ENCODE results near the gene ARHGAP15.

Gene ARHGAP15

DNA sequence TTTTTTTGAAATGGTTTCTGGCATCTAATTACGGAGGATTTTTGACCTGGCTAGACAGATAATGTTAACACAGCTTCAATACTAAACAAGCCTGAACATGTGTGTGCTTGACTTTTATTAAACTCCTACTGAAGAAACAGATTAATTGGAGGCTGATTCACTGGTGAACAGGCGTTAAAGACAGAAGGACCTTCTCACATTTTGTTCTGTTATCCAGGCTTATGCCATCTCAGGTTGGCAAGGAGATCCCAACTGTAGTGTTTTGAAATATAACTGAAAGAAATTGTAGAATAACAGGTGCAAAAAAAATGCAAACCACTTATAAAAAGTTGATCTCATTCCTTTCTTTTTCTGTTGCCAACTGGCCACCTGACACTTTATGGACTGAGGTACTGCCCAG, 269.6 kb downstream of the ARHGAP15 start:
- DNase-seq (ENCODE audit: low read depth in 2 of 2): no peak

DNA sequence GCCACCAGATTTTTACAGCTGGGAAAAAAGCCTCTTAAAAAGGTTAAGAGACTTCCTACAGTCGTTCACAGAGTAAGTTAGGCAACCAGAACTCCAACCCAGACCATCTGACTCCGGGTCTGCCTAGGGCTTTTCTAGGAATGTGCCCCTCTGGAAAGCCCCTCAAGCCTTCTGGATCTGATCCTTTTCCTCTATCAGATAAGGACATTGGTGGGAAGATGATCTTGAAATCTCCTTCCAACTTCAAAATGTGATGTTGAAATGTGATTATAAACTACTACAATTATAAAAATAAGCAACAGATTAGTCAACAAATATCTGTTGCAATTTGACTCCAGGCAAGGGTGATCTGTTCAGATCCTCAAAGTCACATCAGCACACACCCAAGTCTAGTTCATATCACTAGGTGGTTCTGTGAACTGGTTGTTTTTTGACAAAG, 270.4 kb downstream of the ARHGAP15 start:
- no peak for DNase-seq (ENCODE audit: low read depth in 2 of 2)

GRCh38 chr2:143401861-143402260, 272.6 kb downstream of the ARHGAP15 start:
- no peak for DNase-seq (ENCODE audit: low read depth in 2 of 2)

- no peak for DNase-seq (ENCODE audit: low read depth in 2 of 2)
Measured at GRCh38 chr2:143402451-143402850, 273.2 kb downstream of the ARHGAP15 start.

DNA sequence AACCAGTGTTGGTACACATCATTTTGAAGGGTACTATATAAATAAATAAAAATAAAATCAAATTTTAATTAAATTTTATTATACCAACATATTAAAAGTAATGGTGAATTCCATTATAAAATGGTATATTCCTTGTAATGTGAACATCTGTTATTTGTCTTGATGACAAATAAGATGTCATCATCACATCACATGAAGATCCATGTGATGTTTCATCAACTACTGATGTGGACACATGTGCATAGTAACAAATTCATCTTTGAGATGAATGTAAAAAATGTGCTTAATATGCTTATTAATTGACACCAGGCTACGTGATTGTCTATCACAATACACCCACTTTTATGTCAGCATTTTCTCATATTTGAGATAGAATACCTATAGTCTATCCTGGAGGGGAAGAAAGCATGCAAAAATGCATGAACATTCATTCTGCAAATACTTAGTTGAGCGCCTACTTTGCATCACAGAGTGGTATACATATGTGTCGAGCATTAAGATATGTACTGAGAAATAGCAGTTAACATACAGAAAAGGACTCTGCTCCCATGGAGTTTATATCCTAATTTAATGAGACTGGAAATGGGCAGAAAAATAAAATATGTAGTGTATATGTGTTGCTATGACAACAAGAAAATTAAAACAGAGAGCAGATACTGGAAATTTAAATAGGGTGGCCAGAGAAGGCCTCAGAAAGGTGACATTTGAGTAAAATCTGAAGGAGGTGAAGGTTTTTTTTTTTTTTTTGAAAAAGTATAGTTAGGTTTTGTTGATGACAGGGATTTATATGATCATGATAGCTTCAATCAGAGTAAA, 281.1 kb downstream of the ARHGAP15 start:
- DNase-seq (ENCODE audit: low read depth in 2 of 2): no peak

DNA sequence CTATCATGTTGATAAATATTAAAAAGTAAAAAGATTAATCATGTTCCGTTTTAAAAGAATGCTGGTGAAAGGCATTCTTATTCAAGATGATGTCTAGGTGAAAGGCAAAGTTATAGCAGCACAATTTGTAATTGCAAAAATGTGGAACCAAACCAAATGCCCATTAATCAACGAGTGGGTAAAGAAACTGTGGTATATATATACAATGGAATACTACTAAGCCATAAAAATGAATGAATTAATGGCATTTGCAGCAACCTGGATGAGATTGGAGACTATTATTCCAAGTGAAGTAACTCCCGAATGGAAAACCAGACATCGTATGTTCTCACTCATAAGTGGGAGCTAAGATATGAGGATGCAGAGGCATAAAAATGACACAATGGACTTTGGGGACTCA, 286.4 kb downstream of the ARHGAP15 start:
- DNase-seq (ENCODE audit: low read depth in 2 of 2): no peak

DNA sequence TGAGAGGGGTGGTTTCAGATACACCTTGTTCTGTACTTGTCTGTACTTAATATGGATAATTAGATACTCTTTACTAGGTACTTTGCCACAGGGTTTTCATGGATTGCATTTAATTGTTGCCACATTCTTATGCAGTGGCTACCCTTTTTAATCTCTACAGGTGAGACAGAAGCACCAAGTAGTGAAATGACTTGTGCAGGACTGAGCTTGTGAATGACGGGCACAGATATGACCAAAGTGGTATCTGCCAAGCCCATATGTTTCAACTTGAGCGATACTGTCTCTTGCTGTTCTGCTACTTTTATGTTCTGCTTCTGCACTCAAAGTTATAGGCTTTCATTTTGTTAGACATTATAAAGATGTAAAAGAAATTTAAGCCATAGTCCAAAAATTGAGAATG, 288.2 kb downstream of the ARHGAP15 start:
- no peak for DNase-seq (ENCODE audit: low read depth in 2 of 2)

GRCh38 chr2:143420313-143420712, 291.1 kb downstream of the ARHGAP15 start:
- DNase-seq (ENCODE audit: low read depth in 2 of 2): no peak

DNA sequence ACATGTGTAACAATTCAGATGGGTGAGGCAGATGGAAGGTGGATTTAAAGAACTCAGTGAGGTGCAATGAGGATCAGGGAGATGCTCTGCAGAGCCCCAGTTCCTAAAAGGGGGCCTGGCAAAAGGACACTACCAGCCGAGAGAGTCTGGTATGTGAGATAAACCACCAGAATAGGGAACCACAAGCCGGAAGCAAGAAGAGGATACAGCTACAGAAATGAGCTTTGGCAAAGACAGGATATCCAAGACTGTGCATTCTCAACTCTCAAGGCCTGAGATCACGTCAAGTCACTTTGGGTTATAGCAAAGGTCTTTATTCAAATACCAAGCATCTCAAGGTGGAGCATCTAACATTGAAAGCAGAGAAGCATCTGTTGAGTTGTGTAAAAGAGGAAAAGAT, 293.5 kb downstream of the ARHGAP15 start:
- no peak for DNase-seq (ENCODE audit: low read depth in 2 of 2)

DNA sequence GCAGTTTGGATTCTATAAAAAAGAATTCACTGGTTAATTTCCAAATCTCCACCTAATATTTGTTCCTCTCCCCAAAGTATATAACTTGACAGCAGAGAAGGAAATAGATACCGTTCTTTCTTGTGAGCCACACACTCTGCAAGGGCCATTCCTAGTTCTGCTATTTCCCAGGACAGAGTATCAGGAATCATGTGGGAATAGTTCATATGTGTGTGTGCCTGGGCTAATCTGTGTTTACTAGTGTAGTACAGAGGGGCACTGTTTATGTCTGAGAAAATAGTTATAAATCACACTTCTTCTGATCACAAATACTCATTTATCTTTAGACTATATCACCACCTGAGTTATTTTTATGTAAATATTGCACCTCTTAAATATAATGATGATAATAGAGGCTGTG, 296.7 kb downstream of the ARHGAP15 start:
- DNase-seq (ENCODE audit: low read depth in 2 of 2): no peak

GRCh38 chr2:143426296-143426695, 297.1 kb downstream of the ARHGAP15 start:
- no peak for DNase-seq (ENCODE audit: low read depth in 2 of 2)

GRCh38 chr2:143428700-143429099, 299.5 kb downstream of the ARHGAP15 start:
- no peak for DNase-seq (ENCODE audit: low read depth in 2 of 2)

DNA sequence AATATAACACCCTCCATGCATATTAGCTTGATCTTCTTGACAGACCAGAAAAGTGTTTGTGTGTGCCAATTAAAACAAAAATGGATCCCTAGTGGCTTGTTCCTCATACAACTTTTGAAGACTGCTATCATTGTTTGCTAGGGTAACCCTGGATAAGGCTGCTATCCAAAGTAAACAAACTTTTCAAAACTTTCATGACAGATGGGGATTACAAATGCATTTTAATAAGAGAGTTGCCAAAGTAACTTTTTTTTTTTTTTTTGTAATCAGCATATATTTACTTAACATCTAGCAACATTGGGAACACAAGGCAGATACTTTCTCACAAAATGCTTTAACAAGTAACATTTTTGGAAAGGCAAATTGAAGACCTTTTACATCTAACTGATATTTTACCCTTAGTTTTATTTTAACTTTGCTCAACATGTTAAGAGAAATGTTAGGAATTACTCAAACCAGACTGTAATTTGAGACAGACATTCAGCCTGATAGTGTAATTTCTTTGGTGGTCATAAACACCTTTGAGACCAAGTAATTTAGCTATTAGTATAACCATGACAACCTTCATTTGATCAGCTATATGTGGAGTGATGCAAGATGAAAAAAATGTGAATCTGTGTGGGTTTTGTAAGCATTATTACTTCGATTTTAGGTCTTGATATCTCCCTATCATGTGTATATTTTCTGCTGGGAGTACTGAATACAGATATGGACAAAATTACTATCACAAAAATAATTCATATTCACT, 300.9 kb downstream of the ARHGAP15 start:
- DNase-seq (ENCODE audit: low read depth in 2 of 2): no peak

GRCh38 chr2:143431316-143431715, 302.1 kb downstream of the ARHGAP15 start:
- no peak for DNase-seq (ENCODE audit: low read depth in 2 of 2)

GRCh38 chr2:143433251-143433650, 304.0 kb downstream of the ARHGAP15 start:
- DNase-seq (ENCODE audit: low read depth in 2 of 2): no peak

DNA sequence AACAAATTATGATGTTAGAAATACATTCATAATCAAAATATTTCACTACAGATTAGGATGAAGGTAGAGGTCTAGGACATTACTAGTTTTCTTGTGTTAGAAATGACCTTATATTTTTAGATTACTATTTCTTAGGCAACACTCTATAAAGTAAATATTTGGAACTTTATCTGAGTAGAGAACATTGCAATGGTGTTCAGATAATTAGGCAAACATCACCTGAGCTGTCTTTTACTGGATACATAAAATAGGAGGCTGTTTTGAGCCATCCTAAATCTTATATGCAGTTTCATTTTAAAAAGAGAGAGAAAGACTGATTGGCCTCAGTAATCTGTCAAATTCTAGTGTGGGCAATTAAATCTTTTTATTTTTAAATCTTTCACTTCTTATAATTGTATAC, 304.6 kb downstream of the ARHGAP15 start:
- no peak for DNase-seq (ENCODE audit: low read depth in 2 of 2)

GRCh38 chr2:143434445-143434844, 305.2 kb downstream of the ARHGAP15 start:
- DNase-seq (ENCODE audit: low read depth in 2 of 2): no peak

- DNase-seq (ENCODE audit: low read depth in 2 of 2): no peak
Measured at GRCh38 chr2:143435131-143435530, 305.9 kb downstream of the ARHGAP15 start.

GRCh38 chr2:143436951-143437350, 307.7 kb downstream of the ARHGAP15 start:
- DNase-seq (ENCODE audit: low read depth in 2 of 2): no peak

DNA sequence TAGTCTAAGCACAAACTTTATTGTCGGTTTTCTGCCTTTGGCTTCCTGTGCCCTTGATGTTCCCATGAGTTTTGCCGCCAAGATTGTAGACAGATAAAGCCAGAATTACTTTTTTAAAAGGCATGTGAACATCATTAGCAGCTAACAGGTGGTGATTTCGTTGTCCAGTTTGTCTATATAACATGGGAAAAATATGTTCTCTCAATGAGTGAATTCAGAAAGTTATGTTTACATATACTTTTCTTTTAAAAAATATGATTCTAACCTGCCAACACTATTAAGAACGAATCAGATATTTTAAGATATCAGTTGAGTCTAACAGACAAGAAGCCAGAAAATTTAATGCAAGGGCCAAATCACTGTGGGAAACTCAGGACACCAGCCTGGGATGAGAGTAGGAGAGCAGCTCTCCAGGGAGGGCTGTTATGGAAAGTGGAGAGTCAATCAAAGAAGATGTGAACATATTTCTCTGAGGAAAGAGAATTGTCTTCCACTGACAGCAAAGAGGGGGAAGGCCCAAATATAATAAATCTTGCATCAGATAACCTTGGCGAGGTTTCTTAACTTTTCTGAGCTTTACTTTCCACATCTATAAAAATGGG, 311.3 kb downstream of the ARHGAP15 start:
- DNase-seq (ENCODE audit: low read depth in 2 of 2): no peak

GRCh38 chr2:143442193-143442592, 313.0 kb downstream of the ARHGAP15 start:
- DNase-seq (ENCODE audit: low read depth in 2 of 2): no peak

DNA sequence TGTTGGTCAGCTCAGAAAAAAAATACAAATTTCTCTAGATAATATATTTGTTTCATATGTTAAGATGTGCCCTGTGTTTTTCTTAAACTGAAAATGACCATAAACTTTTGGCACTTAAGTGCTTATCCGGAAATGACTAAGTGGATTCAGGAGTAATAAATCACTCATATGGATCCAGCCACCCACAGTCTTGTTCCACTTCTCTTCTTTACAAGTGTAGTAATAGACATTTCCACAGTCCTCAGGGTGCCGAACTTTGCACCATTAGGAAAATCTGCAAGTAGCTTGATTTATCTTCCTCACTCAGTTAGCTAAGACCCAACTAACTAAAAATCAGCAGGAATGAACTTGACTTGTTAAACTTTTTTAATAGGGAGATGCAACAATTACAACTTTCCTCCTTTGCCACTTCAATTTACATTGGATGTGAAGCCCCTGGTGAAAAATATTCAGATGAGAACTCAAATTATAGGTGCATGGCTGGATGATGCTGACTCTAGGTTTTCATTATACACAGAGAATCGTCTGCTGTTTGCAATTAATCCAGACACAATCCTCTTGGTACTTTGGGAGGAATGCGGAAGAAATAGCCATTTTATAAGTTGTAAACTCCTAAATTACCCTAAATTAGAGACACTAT, 322.5 kb downstream of the ARHGAP15 start:
- DNase-seq (ENCODE audit: low read depth in 2 of 2): no peak
